Activated CD4-positive, CD25-positive, alpha-beta regulatory T cell treated with anti-CD3 and anti-CD28 coated beads, Interleukin-2, amount 50 U/mL, for 72 hours (primary cell): ENCODE measurements around the gene CDH2.
"Not testable (repeated sequence)": the region's sequence is repeated elsewhere in the genome, so short reads cannot be mapped to it uniquely, and the experiment has no call there.

Experiments
- DNase-seq: peaks from one replicate; pipeline ENCODE4 v3.0.0; 2021

The CDH2 gene

GRCh38 chr18:27970321-27970720 lies 206.6 kb downstream of the CDH2 start:
- DNase-seq, result no peak

GRCh38 chr18:27969206-27969605 lies 207.7 kb downstream of the CDH2 start:
- DNase-seq, result no peak

GRCh38 chr18:27967913-27968824 lies 208.8 kb downstream of the CDH2 start:
- DNase-seq, result no peak

GRCh38 chr18:27966881-27967280 lies 210.0 kb downstream of the CDH2 start:
- DNase-seq, result no peak

GRCh38 chr18:27964811-27965210 lies 212.1 kb downstream of the CDH2 start:
- DNase-seq, result no peak

- DNase-seq, result no peak
Observed at GRCh38 chr18:27959101-27959500, 217.8 kb downstream of the CDH2 start.

- no peak for DNase-seq
Observed at GRCh38 chr18:27956001-27956640, 220.8 kb downstream of the CDH2 start.

GRCh38 chr18:27954226-27954625 lies 222.7 kb downstream of the CDH2 start:
- no peak for DNase-seq

GRCh38 chr18:27952741-27953140 lies 224.2 kb downstream of the CDH2 start:
- no peak for DNase-seq

- no peak for DNase-seq
Observed at GRCh38 chr18:27950648-27951228, 226.2 kb downstream of the CDH2 start.

GRCh38 chr18:27948986-27949385 lies 227.9 kb downstream of the CDH2 start:
- no peak for DNase-seq

GRCh38 chr18:27942706-27943105 lies 234.2 kb downstream of the CDH2 start:
- no peak for DNase-seq

- no peak for DNase-seq
Observed at GRCh38 chr18:27931535-27931934, 245.4 kb downstream of the CDH2 start.

GRCh38 chr18:27922780-27923179 lies 254.2 kb downstream of the CDH2 start:
- DNase-seq, result no peak

GRCh38 chr18:27921904-27922751 lies 254.8 kb downstream of the CDH2 start:
- no peak for DNase-seq

GRCh38 chr18:27921392-27921791 lies 255.5 kb downstream of the CDH2 start:
- no peak for DNase-seq

GRCh38 chr18:27920836-27921235 lies 256.1 kb downstream of the CDH2 start:
- no peak for DNase-seq

GRCh38 chr18:27906189-27906588 lies 270.7 kb downstream of the CDH2 start:
- not testable (repeated sequence) for DNase-seq

- DNase-seq, result no peak
Observed at GRCh38 chr18:27903906-27904305, 273.0 kb downstream of the CDH2 start.

- no peak for DNase-seq
Observed at GRCh38 chr18:27901424-27902226, 275.3 kb downstream of the CDH2 start.
